ENCODE data around the gene INPP5A.

- no peak for TF ChIP-seq EP300 (IDR thresholded peaks at IDR 0.05)
- TF ChIP-seq CTCF (IDR thresholded peaks at IDR 0.05) = no peak
Measured at GRCh38 chr10:132788831-132789219, 251.2 kb downstream of the INPP5A start.

All from sigmoid colon (tissue), 4 donors.